Lower leg skin (tissue), 3 donors: ENCODE results near the gene ARHGEF33.
"Not testable (repeated sequence)": the region's sequence is repeated elsewhere in the genome, so short reads cannot be mapped to it uniquely, and the experiment has no call there.

Experiments used
- CTCF ChIP-seq, 3 donors: fragments of 450-650 bp; IDR thresholded peaks; one replicate each; pipeline ENCODE4 v1.5.1; 2016; ENCODE audit warnings: antibody characterized with exemption in 3 of 3, mild to moderate bottlenecking in 3 of 3, moderate library complexity in 2 of 3
- POLR2A ChIP-seq, 2 donors: fragments of 450-650 bp; IDR thresholded peaks; one replicate each; pipeline ENCODE4 v1.6.1; 2016 to 2017; ENCODE audit warnings: antibody characterized with exemption in 2 of 2, mild to moderate bottlenecking in 1 of 2, moderate library complexity in 1 of 2

- TF ChIP-seq CTCF, POLR2A (IDR thresholded peaks at IDR 0.05): not testable (repeated sequence)
Measured at GRCh38 chr2:38936516-38936915, 46.8 kb downstream of the ARHGEF33 start.
